ENCODE data around the gene C14orf180. TPM values are rescaled to one million over a fixed set of nuclear protein-coding genes. Genes with fewer than 3 reads are reported as not detected.

Gene C14orf180
- total RNA-seq, 1 donor from 2014 or later = not detected

- Mint-ChIP-seq H3K4me1 (ENCODE audit: low read depth) (peaks cover 3% of the 10 kb centered on the region), H3K4me3 (ENCODE audit: low read depth) (no peak overlapping the region), H3K36me3 (ENCODE audit: insufficient read depth) (no peaks in the 10 kb centered on the region), H3K27me3 (peaks cover 9% of the 10 kb centered on the region), H3K9me3 (ENCODE audit: low read depth) (no peaks in the 10 kb centered on the region), H3K27ac (peak overlapping the region; percentile 18)
- no peak for TF ChIP-seq CTCF (IDR thresholded peaks at IDR 0.05; ENCODE audit: unreplicated experiment)
- DNase-seq (ENCODE audit: low spot score, unreplicated experiment) = no peak
These were observed 19.9 kb downstream of the C14orf180 start for GRCh38 chr14:104599446-104599845.

GRCh38 chr14:104600141-104600643, 20.6 kb downstream of the C14orf180 start:
- no peak overlapping the region for H3K4me3 Mint-ChIP-seq (ENCODE audit: low read depth)
- H3K36me3 Mint-ChIP-seq (ENCODE audit: insufficient read depth) = no peaks in the 10 kb centered on the region
- DNase-seq (ENCODE audit: low spot score, unreplicated experiment) = no peak
- H3K27me3 Mint-ChIP-seq = peaks cover 14% of the 10 kb centered on the region
- H3K9me3 Mint-ChIP-seq (ENCODE audit: low read depth) = no peaks in the 10 kb centered on the region
- peaks cover 3% of the 10 kb centered on the region for H3K4me1 Mint-ChIP-seq (ENCODE audit: low read depth)
- no peak for TF ChIP-seq CTCF (IDR thresholded peaks at IDR 0.05; ENCODE audit: unreplicated experiment)
- no peak overlapping the region for H3K27ac Mint-ChIP-seq

- TF ChIP-seq CTCF (IDR thresholded peaks at IDR 0.05; ENCODE audit: unreplicated experiment) = no peak
- no peaks in the 10 kb centered on the region for H3K9me3 Mint-ChIP-seq (ENCODE audit: low read depth)
- peaks cover 18% of the 10 kb centered on the region for H3K27me3 Mint-ChIP-seq
These were observed 21.2 kb downstream of the C14orf180 start for GRCh38 chr14:104600805-104601204.

GRCh38 chr14:104601786-104602185, 22.2 kb downstream of the C14orf180 start:
- H3K27me3 Mint-ChIP-seq = peaks cover 27% of the 10 kb centered on the region
- no peaks in the 10 kb centered on the region for H3K9me3 Mint-ChIP-seq (ENCODE audit: low read depth)
- H3K4me1 Mint-ChIP-seq (ENCODE audit: low read depth) = peaks cover 3% of the 10 kb centered on the region
- no peak for TF ChIP-seq CTCF (IDR thresholded peaks at IDR 0.05; ENCODE audit: unreplicated experiment)
- H3K36me3 Mint-ChIP-seq (ENCODE audit: insufficient read depth) = no peaks in the 10 kb centered on the region
- no peak overlapping the region for H3K4me3 Mint-ChIP-seq (ENCODE audit: low read depth)
- H3K27ac Mint-ChIP-seq = no peak overlapping the region
- DNase-seq (ENCODE audit: low spot score, unreplicated experiment) = no peak

More at GRCh38 chr14:104600805-104601204, 21.2 kb downstream of the C14orf180 start:
- Mint-ChIP-seq H3K36me3 (ENCODE audit: insufficient read depth) (no peaks in the 10 kb centered on the region), H3K4me1 (ENCODE audit: low read depth) (peaks cover 3% of the 10 kb centered on the region), H3K4me3 (ENCODE audit: low read depth) (no peak overlapping the region), H3K27ac (no peak overlapping the region)
- DNase-seq (ENCODE audit: low spot score, unreplicated experiment) = no peak

- Mint-ChIP-seq H3K4me1 (ENCODE audit: low read depth) (peaks cover 3% of the 10 kb centered on the region), H3K36me3 (ENCODE audit: insufficient read depth) (no peaks in the 10 kb centered on the region), H3K4me3 (ENCODE audit: low read depth) (no peak overlapping the region), H3K27me3 (peaks cover 34% of the 10 kb centered on the region), H3K9me3 (ENCODE audit: low read depth) (no peaks in the 10 kb centered on the region), H3K27ac (no peak overlapping the region)
- no peak for TF ChIP-seq CTCF (IDR thresholded peaks at IDR 0.05; ENCODE audit: unreplicated experiment)
- DNase-seq (ENCODE audit: low spot score, unreplicated experiment) = no peak
These were observed 22.9 kb downstream of the C14orf180 start for GRCh38 chr14:104602315-104602932.
